Peyer's patch (tissue), 4 donors: Measurements from ENCODE around the gene EME2. TPM values are rescaled to one million over a fixed set of nuclear protein-coding genes. Genes with fewer than 3 reads are reported as not detected.

ENCODE experiments used
- DNase-seq, 3 donors: peaks; one replicate each; pipeline ENCODE4 v3.0.0-alpha.2; 2017 to 2019
- H3K27ac ChIP-seq, 4 donors: fragments of 200-600 bp; sonication (generic); one replicate each; pipeline ENCODE4 v1.5.1; 2016 to 2019
- H3K27me3 ChIP-seq, 2 donors: fragments of 200-600 bp; sonication (generic); one replicate each; pipeline ENCODE4 v1.5.1; 2019
- H3K36me3 ChIP-seq, 3 donors: fragments of 200-600 bp; sonication (generic); one replicate each; pipeline ENCODE4 v1.5.1; 2016 to 2019
- H3K4me1 ChIP-seq, 4 donors: fragments of 200-600 bp; sonication (generic); one replicate each; pipeline ENCODE4 v1.5.1; 2016 to 2019
- H3K4me3 ChIP-seq, 4 donors: fragments of 200-600 bp; sonication (generic); 1 replicate in 3 of 4; 2 replicates in 1 of 4; pipeline ENCODE4 v1.5.1; 2016 to 2019; ENCODE audit warnings: mild to moderate bottlenecking in 1 of 4
- H3K9me3 ChIP-seq, 4 donors: fragments of 200-600 bp; sonication (generic); one replicate each; pipeline ENCODE4 v1.5.1; 2016 to 2019; ENCODE audit warnings: mild to moderate bottlenecking in 1 of 4
- CTCF ChIP-seq, 6 experiments: fragments of 450-650 bp in 4 of 6; fragments of 200-600 bp in 2 of 6; sonication (generic) in 1 of 6; IDR thresholded peaks; one replicate each; pipeline ENCODE4 v1.5.1; 2017 to 2019; ENCODE audit warnings: antibody characterized with exemption in 6 of 6, mild to moderate bottlenecking in 3 of 6, moderate library complexity in 1 of 6
- POLR2A ChIP-seq, 2 donors: fragments of 450-650 bp; IDR thresholded peaks; one replicate each; pipeline ENCODE4 v1.5.1; 2017; ENCODE audit warnings: antibody characterized with exemption in 2 of 2, mild to moderate bottlenecking in 2 of 2, moderate library complexity in 2 of 2
- total RNA-seq, 4 donors: library from RNA; depleted of rRNA; stranded (reverse); fragments of >200 nt; gene quantifications; one replicate each; pipeline ENCODE4 v1.1.0, GENCODE V29; 2016

The EME2 gene
- total RNA-seq, 4 donors from 2014 or later: 54.6 to 99.9 (median 67.0) TPM

- Histone ChIP-seq H3K9me3 (no peaks in the 10 kb centered on the region), H3K36me3 (peaks cover 0 to 58% (median 0%) of the 10 kb centered on the region in 3 donors), H3K27me3 (no peaks in the 10 kb centered on the region), H3K4me1 (no peaks in the 10 kb centered on the region), H3K27ac (no peak overlapping the region), H3K4me3 (no peak overlapping the region)
- no peak for DNase-seq
- TF ChIP-seq POLR2A (IDR thresholded peaks at IDR 0.05): no peak
- no peak for TF ChIP-seq CTCF (IDR thresholded peaks at IDR 0.05)
These were observed 38.5 kb upstream of the EME2 start for GRCh38 chr16:1734123-1734522.

DNA sequence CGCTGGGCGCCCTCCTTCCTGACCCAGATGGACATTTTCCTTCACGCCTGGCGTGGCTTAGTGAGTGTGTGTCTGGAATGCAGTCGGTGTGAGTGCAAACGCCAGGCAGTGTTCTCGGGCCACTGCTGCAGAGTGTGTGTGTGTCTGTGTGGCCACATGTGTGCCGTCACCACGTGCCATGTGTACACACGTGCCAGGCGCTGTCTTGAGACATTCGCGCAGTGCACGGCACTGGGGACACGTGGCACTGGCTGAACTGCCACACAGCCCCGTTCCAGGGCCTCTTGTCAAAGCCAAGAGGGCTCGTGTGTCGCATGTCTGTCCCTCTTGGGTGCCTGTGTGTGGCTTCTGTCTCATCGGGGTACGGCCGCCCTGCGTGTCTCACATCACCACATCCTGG lies 37.8 kb upstream of the EME2 start:
- no peak for DNase-seq
- TF ChIP-seq POLR2A (IDR thresholded peaks at IDR 0.05) (no peak), CTCF (IDR thresholded peaks at IDR 0.05) (no peak)

GRCh38 chr16:1740234-1740633 lies 32.4 kb upstream of the EME2 start:
- no peaks in the 10 kb centered on the region for H3K27me3 ChIP-seq
- no peaks in the 10 kb centered on the region for H3K9me3 ChIP-seq
- no peaks in the 10 kb centered on the region for H3K4me1 ChIP-seq
- no peak overlapping the region for H3K27ac ChIP-seq
- peaks cover 0 to 30% (median 0%) of the 10 kb centered on the region in 3 donors for H3K36me3 ChIP-seq
- no peak overlapping the region for H3K4me3 ChIP-seq
- no peak for TF ChIP-seq POLR2A (IDR thresholded peaks at IDR 0.05)
- no peak for TF ChIP-seq CTCF (IDR thresholded peaks at IDR 0.05)
- DNase-seq: no peak

More for the DNA sequence above, 37.8 kb upstream of the EME2 start:
- H3K4me1 ChIP-seq: no peaks in the 10 kb centered on the region
- H3K36me3 ChIP-seq: peaks cover 0 to 51% (median 0%) of the 10 kb centered on the region in 3 donors
- H3K9me3 ChIP-seq: no peaks in the 10 kb centered on the region
- H3K27me3 ChIP-seq: no peaks in the 10 kb centered on the region
- no peak overlapping the region for H3K4me3 ChIP-seq
- no peak overlapping the region for H3K27ac ChIP-seq

GRCh38 chr16:1740781-1741490 lies 31.7 kb upstream of the EME2 start:
- Histone ChIP-seq H3K27ac (no peak overlapping the region), H3K36me3 (peaks cover 0 to 37% (median 0%) of the 10 kb centered on the region in 3 donors), H3K27me3 (no peaks in the 10 kb centered on the region), H3K9me3 (no peaks in the 10 kb centered on the region), H3K4me1 (no peaks in the 10 kb centered on the region), H3K4me3 (no peak overlapping the region)
- DNase-seq: no peak
- TF ChIP-seq CTCF (IDR thresholded peaks at IDR 0.05): no peak

DNA sequence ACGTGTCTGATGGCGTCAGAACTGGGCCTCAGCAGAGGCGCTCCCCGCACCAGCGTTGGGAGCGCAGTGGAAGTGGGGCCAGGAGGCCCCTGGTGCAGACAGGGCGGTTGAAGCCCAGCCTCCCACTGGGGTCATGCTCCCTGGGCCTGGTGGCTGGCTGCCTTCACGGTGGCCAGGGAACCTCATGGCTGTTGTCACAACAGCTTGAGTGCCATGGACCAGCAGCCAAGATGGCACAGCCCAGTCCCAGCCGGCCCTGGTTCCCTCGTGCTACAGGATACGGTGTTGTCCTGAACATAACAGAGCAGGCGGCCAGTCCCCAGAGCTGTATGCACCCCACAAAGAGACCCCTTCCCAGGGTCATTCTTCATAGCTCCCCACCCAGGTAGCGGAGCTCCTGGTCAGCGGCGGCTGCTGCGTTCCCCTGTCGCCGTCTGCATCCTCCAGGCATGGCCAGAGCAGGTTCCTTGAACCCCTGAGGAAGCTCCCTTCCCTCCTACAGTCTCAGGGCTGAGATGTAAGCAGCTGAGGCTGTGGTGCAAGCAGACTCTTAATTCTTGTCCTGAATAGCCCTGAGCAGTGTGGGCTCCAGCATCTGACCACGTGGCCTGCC lies 31.0 kb upstream of the EME2 start:
- Histone ChIP-seq H3K4me1 (no peaks in the 10 kb centered on the region), H3K4me3 (no peak overlapping the region), H3K27ac (no peak overlapping the region), H3K27me3 (no peaks in the 10 kb centered on the region), H3K9me3 (no peaks in the 10 kb centered on the region), H3K36me3 (peaks cover 0 to 42% (median 0%) of the 10 kb centered on the region in 3 donors)
- no peak for DNase-seq
- TF ChIP-seq CTCF (IDR thresholded peaks at IDR 0.05) (no peak), POLR2A (IDR thresholded peaks at IDR 0.05) (no peak)
